ENCODE results near the gene CYB561. TPM values are rescaled to one million over a fixed set of nuclear protein-coding genes. Genes with fewer than 3 reads are reported as not detected.

Gene CYB561
- total RNA-seq, 2 donors from 2014 or later = 76.9 to 170 TPM

DNA sequence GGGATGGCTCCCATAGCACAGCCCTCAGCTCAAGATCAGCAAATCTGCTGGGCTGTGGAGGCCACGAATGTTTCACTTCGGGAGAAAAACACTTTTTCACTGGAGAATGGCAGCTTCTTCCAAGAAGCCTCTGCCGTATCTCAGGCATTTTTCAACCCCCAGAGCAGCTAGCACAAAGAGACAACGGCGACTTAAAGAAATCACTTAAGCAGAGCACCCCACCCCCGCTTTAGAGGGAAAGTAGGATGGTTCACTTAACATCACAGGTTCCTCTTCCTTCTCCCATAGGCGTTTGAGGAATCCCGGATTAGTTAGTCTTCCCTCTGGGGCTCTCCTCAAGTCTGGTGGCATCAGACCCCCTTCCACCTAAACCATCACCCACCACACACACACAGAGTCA lies 27.6 kb downstream of the CYB561 start:
- DNase-seq (ENCODE audit: low spot score) = no peak
- intact Hi-C loops (cut with DNase I) = no loop called here

GRCh38 chr17:63414222-63414621 lies 31.9 kb downstream of the CYB561 start:
- intact Hi-C loops (cut with DNase I) = no loop called here
- Histone ChIP-seq H3K36me3 (no peaks in the 10 kb centered on the region), H3K4me1 (replicated peaks) (no peaks in the 10 kb centered on the region), H3K27me3 (replicated peaks; ENCODE audit: insufficient read depth) (no peaks in the 10 kb centered on the region), H3K9me3 (no peaks in the 10 kb centered on the region), H3K4me3 (no peak overlapping the region), H3K27ac (no peak overlapping the region)
- no peak for DNase-seq (ENCODE audit: low spot score)
- 85% methylated on average over 4 of the region's 4 CpGs for WGBS
- TF ChIP-seq POLR2A (IDR thresholded peaks at IDR 0.05) (no peak), POLR2AphosphoS5 (IDR thresholded peaks at IDR 0.05) (no peak), CTCF (IDR thresholded peaks at IDR 0.05) (no peak)

More for the DNA sequence above, 27.6 kb downstream of the CYB561 start:
- Histone ChIP-seq H3K9me3 (no peaks in the 10 kb centered on the region), H3K4me3 (no peak overlapping the region), H3K27ac (no peak overlapping the region), H3K27me3 (replicated peaks; ENCODE audit: insufficient read depth) (no peaks in the 10 kb centered on the region), H3K4me1 (replicated peaks) (no peaks in the 10 kb centered on the region), H3K36me3 (no peaks in the 10 kb centered on the region)
- WGBS = 83% methylated on average over 8 of the region's 8 CpGs
- TF ChIP-seq POLR2AphosphoS5 (IDR thresholded peaks at IDR 0.05) (no peak), POLR2A (IDR thresholded peaks at IDR 0.05) (no peak), CTCF (IDR thresholded peaks at IDR 0.05) (no peak)

DNA sequence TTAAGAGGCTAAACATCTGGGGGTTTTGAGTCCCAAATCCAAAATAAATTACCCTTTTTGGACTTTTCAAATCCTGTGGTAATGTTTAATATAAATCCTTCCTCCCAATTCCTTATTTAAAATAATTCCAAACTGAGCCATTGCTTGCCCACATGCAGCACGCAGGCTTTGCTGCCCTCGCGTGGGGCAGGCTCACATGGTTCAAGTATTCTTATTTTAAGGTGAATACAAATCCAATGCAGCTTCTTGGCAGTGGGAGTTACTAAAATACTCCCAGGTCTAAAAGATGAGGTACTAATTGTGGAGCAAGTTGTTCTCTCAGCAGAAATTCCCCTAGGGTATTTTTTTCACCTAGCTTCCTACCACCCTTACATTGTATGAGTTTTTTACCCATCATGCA lies 33.0 kb downstream of the CYB561 start:
- H3K27me3 ChIP-seq (replicated peaks; ENCODE audit: insufficient read depth) = no peaks in the 10 kb centered on the region
- H3K4me1 ChIP-seq (replicated peaks) = no peaks in the 10 kb centered on the region
- H3K27ac ChIP-seq = no peak overlapping the region
- no peak for TF ChIP-seq POLR2A (IDR thresholded peaks at IDR 0.05)
- no peak for TF ChIP-seq CTCF (IDR thresholded peaks at IDR 0.05)
- TF ChIP-seq POLR2AphosphoS5 (IDR thresholded peaks at IDR 0.05) = no peak
- H3K4me3 ChIP-seq = no peak overlapping the region
- WGBS = 88% methylated on average over 3 of the region's 3 CpGs
- H3K36me3 ChIP-seq = no peaks in the 10 kb centered on the region
- intact Hi-C loops (cut with DNase I) = no loop called here
- H3K9me3 ChIP-seq = no peaks in the 10 kb centered on the region
- DNase-seq (ENCODE audit: low spot score) = no peak

DNA sequence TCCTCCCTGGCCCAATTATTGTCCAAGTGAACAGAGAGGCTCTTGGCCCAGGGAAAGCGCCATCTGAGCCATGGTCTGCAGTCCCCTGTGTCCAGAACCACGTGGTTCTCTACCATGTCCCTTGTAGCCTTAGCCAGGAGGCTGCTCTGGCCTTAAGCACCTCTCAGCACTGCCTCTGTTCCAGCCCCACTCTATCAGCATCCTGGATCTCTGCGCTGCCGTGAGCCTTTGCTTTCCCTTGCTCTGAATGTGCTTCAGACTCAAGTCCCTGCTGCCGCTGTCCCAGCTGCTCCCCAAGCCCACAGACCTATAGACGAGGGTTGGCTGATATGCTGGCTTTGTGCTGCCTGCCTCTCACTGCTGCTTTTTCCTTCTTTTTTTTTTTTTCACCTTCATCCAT lies 33.9 kb downstream of the CYB561 start:
- Histone ChIP-seq H3K27ac (no peak overlapping the region), H3K9me3 (no peaks in the 10 kb centered on the region), H3K27me3 (replicated peaks; ENCODE audit: insufficient read depth) (no peaks in the 10 kb centered on the region), H3K4me3 (no peak overlapping the region), H3K4me1 (replicated peaks) (no peaks in the 10 kb centered on the region), H3K36me3 (no peaks in the 10 kb centered on the region)
- intact Hi-C loops (cut with DNase I) = no loop called here
- no peak for DNase-seq (ENCODE audit: low spot score)
- 92% methylated on average over 6 of the region's 6 CpGs for WGBS
- TF ChIP-seq POLR2A (IDR thresholded peaks at IDR 0.05) (no peak), POLR2AphosphoS5 (IDR thresholded peaks at IDR 0.05) (no peak), CTCF (IDR thresholded peaks at IDR 0.05) (no peak)

- no peak for TF ChIP-seq CTCF (IDR thresholded peaks at IDR 0.05)
- TF ChIP-seq POLR2AphosphoS5 (IDR thresholded peaks at IDR 0.05) = no peak
- TF ChIP-seq POLR2A (IDR thresholded peaks at IDR 0.05) = no peak
- H3K27me3 ChIP-seq (replicated peaks; ENCODE audit: insufficient read depth) = no peaks in the 10 kb centered on the region
- intact Hi-C loops (cut with DNase I) = loop anchor here (5.0 kb wide), 2 partner anchors 326 to 706 kb away; no protein-coding TSS in a partner anchor
- no peaks in the 10 kb centered on the region for H3K9me3 ChIP-seq
- WGBS = 73% methylated on average over 7 of the region's 7 CpGs
- no peak for DNase-seq (ENCODE audit: low spot score)
- no peak overlapping the region for H3K4me3 ChIP-seq
- no peaks in the 10 kb centered on the region for H3K4me1 ChIP-seq (replicated peaks)
- H3K36me3 ChIP-seq = no peaks in the 10 kb centered on the region
- no peak overlapping the region for H3K27ac ChIP-seq
These were observed 38.3 kb downstream of the CYB561 start for GRCh38 chr17:63407741-63408330.
